COLO668 (cell line): ENCODE data around the gene ADAMTS16.
"Not testable (repeated sequence)": the region's sequence is repeated elsewhere in the genome, so short reads cannot be mapped to it uniquely, and the experiment has no call there.

Experiments
- DNase-seq: peaks from one replicate; lab custom pipeline; 2025; ENCODE audit not compliant: unreplicated experiment; lab: John Stamatoyannopoulos, UW

ADAMTS16 gene, protein sequence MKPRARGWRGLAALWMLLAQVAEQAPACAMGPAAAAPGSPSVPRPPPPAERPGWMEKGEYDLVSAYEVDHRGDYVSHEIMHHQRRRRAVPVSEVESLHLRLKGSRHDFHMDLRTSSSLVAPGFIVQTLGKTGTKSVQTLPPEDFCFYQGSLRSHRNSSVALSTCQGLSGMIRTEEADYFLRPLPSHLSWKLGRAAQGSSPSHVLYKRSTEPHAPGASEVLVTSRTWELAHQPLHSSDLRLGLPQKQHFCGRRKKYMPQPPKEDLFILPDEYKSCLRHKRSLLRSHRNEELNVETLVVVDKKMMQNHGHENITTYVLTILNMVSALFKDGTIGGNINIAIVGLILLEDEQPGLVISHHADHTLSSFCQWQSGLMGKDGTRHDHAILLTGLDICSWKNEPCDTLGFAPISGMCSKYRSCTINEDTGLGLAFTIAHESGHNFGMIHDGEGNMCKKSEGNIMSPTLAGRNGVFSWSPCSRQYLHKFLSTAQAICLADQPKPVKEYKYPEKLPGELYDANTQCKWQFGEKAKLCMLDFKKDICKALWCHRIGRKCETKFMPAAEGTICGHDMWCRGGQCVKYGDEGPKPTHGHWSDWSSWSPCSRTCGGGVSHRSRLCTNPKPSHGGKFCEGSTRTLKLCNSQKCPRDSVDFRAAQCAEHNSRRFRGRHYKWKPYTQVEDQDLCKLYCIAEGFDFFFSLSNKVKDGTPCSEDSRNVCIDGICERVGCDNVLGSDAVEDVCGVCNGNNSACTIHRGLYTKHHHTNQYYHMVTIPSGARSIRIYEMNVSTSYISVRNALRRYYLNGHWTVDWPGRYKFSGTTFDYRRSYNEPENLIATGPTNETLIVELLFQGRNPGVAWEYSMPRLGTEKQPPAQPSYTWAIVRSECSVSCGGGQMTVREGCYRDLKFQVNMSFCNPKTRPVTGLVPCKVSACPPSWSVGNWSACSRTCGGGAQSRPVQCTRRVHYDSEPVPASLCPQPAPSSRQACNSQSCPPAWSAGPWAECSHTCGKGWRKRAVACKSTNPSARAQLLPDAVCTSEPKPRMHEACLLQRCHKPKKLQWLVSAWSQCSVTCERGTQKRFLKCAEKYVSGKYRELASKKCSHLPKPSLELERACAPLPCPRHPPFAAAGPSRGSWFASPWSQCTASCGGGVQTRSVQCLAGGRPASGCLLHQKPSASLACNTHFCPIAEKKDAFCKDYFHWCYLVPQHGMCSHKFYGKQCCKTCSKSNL

GRCh38 chr5:5139777-5140478 lies at the start of gene ADAMTS16:
TSS of gene ADAMTS16 (plus strand) at chr5:5140330. CDS start at chr5:5140468, 138 bp downstream.
- DNase-seq: peak; percentile 73

DNA sequence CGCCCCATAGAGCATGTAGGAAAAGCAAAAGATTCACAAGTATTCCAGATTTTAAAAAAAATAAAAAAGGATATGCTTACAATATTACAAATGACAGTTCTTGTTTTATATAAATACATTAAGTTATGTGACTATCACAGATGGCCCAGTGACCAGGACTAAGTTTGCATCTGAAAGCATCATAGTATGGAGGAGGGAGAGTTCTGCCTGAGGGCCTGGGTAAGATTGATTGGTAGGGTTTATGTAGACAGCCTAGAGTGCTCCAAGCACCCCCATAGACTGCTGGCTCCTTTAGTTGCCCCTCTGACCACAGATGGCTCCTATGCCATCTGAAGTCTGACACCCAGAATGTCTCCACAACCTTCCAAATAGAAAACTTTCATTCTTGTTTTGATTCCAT lies 48.0 kb upstream of the ADAMTS16 start:
- DNase-seq: no peak

DNA sequence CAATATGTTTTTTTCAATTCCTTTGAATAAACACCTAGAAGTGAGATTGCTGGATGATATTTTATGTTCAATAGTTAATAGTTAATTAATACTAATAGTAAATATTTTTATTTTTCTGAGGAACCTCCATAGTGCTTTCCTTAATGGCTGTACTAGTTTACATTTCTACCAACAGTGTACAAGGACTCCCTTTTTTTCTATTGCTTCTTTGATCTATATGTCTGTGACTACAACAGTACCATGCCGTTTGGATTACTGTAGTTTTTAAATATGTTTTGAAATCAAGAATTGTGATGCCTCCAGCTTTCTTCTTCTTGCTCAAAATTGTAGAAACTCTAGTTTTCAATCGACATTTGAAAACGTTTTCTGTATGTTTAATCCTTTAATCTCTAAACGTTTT lies 39.5 kb upstream of the ADAMTS16 start:
- DNase-seq: no peak

GRCh38 chr5:5101676-5102075 lies 38.5 kb upstream of the ADAMTS16 start:
- no peak for DNase-seq

DNA sequence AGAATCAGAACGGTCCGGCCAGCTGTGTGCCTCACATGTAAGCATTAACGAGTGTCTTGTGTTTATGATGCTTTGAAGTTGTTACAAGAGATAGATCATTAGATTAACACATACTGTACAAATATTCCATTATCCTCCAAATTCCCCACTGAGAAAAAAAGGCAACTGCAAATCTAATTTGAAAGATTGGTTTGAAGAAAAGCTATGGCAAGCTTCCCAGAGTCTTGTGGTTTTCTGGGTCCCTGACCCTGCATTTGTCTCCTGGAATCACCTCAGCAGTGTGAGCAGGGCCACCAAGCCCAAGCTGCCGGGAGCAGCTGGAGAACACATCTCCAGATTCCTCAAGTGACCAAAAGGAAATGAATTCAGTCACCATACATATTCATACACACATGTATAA lies 36.9 kb upstream of the ADAMTS16 start:
- DNase-seq: no peak

GRCh38 chr5:5104550-5104949 lies 35.6 kb upstream of the ADAMTS16 start:
- DNase-seq: no peak

DNA sequence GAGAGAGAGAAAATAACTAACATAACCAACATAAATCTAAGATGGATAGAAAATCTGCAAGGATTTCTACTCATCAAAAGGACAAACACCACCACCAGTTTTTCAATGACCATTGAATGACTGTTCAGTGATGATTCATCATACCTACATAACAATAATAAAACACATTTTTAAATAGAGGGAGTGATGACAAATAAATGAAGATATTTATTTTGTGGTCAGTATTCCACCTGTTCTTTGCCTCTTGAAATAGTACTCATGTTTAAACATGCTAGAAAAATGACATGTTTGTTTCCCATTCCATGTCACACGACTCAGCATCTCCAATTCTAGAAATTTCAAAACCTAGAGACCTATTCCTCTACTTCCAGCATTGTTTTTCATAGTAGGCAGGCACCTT lies 34.6 kb upstream of the ADAMTS16 start:
- no peak for DNase-seq

DNA sequence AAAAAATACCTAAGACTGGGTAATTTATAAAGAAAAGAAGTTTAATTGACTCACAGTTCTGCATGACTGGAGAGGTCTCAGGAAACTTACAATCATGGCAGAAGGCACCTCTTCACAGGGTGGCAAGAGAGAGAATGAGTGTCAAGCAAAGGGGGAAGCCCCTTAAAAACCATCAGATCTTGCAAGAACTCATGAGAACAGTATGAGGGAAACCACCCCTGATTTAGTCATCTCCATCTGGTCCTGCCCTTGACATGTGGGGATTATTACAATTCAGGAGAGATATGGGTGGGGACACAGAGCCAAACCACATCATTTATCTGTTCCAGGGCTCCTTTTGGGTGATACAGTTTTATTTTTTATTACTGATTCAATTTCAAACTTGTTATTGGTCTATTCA lies 23.2 kb upstream of the ADAMTS16 start:
- DNase-seq: no peak

DNA sequence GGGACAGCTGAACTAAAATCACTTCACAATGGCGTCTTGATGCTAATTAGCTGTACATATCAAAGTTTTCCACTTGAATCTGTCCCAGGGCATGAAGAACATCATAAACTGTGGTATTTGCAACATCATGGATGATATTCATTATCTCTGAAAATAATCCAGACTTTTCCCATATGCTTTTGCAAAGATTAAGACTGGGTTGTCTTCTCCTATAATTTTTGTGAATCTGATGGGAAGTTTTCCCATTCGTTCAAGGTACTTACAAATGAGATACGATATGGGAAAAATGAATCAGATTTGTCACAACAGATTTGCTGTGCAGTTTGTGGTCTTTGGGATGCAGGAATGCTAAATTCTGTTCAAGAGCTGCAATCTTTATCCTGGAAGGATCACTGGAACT lies 17.4 kb upstream of the ADAMTS16 start:
- no peak for DNase-seq

DNA sequence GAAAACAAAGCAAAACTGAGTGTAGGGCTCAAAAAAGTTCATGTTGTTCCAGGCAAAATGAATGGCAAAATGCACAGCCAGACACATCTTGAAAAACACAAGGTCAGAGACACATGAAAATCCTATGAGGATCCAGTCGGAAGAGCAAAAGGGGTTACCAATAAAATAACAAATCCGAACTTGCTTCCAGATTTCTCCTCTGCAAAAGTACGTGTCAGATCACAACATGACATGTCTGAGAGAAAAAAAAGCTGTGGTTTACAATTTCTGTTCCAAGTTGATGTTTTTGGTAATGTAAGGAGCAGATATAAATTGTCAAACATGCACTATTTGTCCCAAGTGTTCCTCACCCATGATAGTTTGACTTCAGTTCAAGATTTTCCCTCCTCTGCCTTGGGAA lies 15.9 kb upstream of the ADAMTS16 start:
- no peak for DNase-seq

DNA sequence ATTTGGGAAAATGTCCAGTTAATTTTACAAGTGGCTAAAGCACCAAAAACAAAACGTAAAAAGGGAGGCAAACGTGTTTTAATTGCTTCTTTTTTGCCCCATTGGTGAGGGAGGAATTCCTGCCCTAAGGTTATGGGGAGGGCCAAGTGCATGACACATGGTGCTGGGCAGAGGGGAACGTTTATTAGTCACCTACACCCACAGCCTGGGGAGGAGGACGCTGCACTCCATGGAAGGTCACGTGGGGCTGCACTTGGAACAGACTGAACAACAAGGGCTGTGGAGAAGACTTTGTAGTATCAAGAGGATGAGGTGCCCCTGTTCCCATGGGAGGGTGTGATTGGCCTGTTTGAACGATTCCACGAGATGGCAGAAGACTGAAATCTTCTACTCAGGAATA lies 13.7 kb upstream of the ADAMTS16 start:
- no peak for DNase-seq

- DNase-seq: no peak
Measured at GRCh38 chr5:5128766-5129165, 11.4 kb upstream of the ADAMTS16 start.

DNA sequence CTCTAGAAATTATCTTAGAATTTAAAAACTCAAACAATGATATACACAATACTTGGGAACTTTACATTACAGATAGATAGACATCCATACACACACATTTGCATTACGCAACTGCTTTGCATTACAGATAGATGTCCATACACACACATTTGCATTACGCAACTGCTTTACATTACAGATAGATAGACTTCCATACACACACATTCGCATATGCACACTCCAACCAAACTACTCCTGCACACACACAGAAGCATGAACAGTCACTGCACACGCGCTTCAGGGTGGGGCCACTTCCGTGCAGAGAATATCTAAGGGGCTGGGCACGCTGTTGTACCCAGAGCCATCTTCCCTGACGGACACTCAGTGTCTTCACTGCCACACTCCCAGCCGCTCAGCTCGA lies 7.9 kb upstream of the ADAMTS16 start:
- DNase-seq: no peak

- no peak for DNase-seq
Measured at GRCh38 chr5:5132693-5133295, 7.3 kb upstream of the ADAMTS16 start.

DNA sequence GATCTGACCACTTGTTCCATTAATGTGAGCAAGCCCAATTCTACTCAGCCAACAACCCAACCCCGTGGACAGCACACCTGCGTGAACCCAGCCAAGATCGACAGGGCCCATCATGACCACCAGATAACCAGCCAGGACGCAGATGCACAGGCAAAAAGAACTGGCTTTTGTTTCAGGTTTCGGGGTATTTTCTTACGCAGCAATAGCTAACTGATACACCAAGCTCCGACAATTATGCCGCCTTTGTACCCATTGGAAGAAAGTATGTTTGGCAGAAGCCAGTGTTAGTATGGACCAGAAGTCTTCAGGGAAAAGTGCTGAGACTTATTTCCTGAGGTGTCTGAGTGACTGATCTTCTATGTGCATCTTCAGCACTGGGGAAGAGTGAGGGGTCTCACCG lies 6.0 kb upstream of the ADAMTS16 start:
- no peak for DNase-seq

GRCh38 chr5:5135957-5136676 lies 4.0 kb upstream of the ADAMTS16 start:
- DNase-seq: peak; percentile 20

DNA sequence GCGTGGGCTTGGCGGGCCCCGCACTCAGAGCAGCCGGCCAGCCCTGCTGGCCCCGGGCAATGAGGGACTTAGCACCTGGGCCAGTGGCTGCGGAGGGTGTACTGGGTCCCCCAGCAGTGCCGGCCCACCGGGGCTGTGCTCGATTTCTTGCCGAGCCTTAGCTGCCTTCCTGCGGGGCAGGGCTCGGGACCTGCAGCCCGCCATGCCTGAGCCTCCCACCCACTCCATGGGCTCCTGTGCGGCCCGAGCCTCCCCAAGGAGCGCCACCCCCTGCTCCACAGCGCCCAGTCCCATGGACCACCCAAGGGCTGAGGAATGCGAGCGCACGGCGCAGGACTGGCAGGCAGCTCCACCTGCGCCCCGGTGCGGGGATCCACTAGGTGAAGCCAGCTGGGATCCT lies 2.3 kb upstream of the ADAMTS16 start:
- DNase-seq: not testable (repeated sequence)

DNA sequence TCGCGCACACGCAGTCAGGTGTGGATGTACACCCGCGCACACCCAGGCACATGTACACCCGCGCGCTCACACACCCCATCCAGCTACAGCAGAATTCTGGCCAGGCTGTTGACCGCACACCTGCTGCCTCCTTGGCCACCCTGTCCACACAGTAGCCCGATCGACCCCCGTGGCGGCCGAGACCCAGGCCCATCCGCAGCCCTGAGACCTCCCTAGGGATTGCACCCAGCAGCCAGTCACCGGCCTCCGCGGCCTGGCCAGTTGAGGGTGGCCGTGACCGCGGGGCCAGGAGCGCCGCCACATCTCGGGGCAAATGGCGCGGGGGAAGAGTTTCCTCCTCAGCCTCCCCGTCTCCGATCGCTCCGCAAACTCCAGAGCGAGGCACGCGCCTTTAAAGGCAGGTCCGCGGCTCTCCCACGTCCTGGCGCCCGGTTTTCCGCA lies 774 bp upstream of the ADAMTS16 start:
- no peak for DNase-seq

GRCh38 chr5:5140479-5141338 lies 579 bp downstream of the ADAMTS16 start:
- DNase-seq: peak; percentile 73
